Activated T-helper 1 cell treated with Interleukin-2 at 50 U/mL for 16 hours (primary cell): ENCODE results near the gene CTNNA3.
"Not testable (repeated sequence)": the region's sequence is repeated elsewhere in the genome, so short reads cannot be mapped to it uniquely, and the experiment has no call there.

Source experiments
- DNase-seq: peaks from one replicate; pipeline ENCODE4 v3.0.0-alpha.2; 2020; ENCODE audit warnings: low read depth

The CTNNA3 gene

DNA sequence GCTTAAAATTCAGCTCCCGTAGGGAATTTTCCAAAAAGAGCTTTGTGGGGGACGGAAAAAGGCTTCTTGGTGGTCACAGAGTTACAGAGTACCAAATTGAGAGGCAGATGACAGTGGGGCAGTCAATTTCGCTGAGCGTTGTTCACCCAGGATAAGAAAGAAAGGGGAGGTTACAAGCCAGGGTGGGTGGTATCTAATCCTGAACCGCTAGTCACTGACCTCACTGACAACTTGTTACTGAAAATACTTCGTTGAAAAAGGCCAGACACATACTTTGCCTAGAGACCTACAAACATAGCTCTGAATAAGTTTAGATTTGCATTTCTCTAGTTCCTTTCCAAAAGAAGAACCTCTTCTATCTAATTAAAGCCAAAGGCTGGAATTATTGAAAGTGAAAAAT, at the start of gene CTNNA3:
CTNNA3 (minus strand) TSS at position 167 of the 400 bp plus-strand sequence.
- DNase-seq: no peak

DNA sequence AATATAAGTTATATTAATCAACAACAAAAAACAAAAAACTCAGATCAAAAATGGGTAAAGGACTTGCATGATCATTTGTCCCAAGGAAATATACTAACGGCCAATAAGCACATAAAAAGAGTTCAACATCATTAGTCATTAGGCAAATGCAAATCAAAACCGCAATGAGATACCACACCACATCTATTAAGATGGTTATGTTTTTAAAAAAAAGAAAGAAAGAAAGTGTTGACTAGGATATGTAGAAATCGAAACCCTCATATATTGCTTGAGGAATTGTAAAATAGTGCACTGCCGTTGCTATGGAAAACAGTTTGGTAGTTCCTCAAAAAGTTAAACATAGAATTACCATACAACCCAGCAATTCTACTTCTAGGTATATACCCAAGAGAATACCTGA, 39.4 kb upstream of the CTNNA3 start:
- no peak for DNase-seq

DNA sequence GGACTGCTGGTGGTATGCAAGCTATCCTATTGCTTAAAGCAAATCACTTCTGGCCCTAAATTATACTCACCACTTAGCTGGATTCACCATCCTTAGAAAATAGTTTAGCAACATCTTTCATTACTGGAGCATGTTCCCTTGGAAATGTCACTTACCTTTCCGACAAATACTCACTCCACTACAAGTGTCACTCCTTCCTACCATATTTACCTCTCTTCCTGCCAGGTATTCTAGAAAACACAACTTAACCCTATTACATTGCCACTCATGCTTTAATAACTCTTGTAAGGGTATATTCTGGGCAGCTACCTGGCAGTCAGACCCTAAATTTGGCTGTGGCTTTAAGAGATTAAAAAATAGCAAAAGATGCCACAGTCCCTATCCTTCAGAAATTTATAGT, 37.5 kb upstream of the CTNNA3 start:
- no peak for DNase-seq

DNA sequence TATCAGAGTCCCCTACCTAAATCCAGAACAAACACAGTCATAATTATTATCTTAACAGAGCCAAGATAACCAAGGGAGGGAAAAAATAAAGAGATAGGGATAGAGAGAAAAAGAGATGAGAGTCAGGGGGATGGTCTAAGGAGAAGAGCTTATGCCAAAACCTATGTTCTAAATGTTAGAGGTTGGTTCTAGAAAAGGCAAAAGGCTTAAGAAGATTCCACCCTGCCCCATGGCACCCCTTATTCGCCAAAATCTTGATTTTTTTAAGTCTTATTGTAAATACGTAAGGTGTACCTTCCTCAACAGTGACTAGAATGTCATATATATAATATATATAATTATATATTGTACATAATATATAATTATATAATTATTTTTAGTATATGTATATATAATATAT, 29.6 kb upstream of the CTNNA3 start:
- no peak for DNase-seq

DNA sequence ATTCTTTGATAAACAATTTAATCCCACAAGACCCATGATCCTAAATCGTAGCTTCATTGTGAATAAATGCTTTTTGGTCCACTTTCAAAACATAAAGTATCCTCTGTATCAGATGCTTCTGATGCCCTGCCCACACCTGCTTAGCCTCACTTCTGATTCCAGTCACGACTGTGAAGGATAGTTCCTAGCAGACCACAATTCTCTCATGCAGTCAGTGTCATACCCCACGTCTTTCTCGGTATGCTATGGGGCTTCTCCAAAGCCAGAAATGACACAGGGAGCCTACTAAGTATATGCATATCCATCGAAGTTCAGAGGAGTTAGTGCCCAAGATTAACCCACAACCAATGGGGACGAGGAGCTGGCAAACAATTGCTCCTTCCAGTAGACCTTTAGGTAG, 27.6 kb upstream of the CTNNA3 start:
- no peak for DNase-seq

DNA sequence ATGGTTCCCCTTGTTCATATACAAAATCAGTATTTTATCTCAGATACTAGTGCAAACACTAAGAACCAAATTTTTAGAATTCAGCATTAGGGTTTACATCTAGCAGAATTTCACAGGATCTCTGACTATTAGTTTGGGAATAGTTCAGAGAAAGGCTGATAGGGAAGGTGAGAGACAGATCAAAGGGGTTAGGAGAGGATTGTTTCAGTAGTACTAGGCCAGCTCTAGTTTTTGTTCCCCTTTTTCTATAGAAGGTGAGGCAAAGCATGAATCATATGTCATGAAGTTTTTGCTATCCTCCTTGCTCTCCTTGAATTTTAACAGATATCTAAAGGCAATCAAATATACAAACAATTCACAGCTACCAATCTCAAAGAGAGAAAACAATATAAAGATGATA, 26.1 kb upstream of the CTNNA3 start:
- DNase-seq: no peak

DNA sequence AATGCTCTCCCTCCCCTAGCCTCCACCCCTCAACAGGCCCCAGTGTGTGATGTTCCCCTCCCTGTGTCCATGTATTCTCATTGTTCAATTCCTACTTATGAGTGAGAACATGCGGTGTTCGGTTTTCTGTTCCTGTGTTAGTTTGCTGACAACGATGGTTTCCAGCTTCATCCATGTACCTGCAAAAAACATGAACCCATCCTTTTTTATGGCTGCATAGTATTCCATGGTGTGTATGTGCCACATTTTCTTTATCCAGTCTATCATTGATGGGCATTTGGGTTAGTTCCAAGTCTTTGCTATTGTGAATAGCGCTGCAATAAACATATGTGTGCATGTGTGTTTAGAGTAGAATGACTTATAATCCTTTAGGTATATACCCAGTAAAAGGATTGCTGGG, 20.5 kb upstream of the CTNNA3 start:
- DNase-seq: not testable (repeated sequence)

DNA sequence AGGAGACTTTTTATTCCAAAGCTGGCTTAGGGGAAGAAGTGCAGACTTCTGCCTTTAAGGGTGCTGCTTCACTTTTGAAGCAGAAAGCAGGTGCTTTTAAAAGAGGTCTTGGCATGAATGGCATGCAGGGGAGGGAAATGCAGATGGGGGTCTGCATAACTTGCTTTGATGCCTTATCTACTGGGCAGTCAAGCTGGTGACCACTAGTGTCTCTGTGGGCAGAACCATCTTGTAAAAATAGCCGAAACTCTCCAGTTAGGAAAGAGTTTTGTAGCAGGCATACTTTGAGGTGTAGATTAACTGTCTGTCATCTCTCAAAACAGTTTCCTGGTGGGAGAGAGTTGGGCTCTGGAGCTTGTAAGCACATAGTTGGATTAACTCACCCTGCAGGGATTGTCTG, 9.9 kb upstream of the CTNNA3 start:
- no peak for DNase-seq

DNA sequence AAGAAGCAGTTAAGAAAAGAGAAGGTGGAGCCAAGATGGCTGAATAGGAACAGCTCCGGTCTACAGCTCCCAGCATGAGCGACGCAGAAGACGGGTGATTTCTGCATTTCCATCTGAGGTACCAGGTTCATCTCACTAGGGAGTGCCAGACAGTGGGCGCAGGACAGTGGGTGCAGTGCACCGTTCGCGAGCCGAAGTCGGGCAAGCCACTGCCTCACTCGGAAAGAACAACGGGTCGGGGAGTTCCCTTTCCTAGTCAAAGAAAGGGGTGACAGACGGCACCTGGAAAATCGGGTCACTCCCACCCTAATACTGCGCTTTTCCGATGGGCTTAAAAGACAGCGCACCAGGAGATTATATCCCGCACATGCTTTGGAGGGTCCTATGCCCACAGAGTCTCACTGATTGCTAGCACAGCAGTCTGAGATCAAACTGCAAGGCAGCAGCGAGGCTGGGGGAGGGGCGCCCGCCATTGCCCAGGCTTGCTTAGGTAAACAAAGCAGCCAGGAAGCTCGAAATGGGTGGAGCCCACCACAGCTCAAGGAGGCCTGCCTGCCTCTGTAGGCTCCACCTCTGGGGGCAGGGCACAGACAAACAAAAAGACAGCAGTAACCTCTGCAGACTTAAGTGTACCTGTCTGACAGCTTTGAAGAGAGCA, 3.7 kb upstream of the CTNNA3 start:
- not testable (repeated sequence) for DNase-seq

DNA sequence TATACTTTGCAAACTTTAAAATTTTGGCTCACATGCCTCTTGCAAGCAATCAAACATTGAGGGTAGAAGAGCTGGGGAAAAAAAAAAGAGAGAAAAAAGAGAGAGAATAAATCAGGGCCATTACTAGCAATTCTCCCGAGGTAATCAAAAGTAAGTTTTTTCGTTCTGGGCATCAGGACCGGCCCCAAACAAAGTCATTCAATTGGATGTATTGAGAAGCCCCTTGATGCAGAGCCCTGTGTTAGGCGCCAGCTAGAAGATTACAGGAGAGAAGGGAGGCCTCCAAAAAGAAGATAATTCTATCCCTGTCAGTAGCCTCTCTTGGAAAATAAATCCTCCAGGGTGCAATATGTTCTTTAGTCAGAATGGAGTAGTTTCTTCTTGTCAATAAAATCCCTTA, 2.2 kb upstream of the CTNNA3 start:
- no peak for DNase-seq

DNA sequence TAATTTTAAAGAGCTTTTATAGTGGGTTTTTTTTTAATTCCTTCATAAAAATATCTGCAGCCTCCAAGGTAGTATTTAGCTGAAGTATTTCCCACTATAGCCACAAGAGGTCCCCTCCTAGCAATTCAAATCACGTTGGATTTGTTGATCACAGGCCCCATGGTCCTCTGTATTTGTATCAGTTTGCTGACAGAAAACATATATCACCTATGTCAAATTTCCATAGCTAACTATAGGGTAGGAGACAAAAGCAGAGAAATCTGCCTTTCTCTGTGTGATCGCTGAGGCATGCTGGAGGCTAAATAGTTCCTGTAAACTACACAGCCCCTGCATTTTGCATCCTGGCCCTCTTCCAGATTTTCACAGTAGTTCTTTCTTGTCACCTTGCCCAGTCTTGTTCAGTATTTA, 1.7 kb upstream of the CTNNA3 start:
- no peak for DNase-seq

DNA sequence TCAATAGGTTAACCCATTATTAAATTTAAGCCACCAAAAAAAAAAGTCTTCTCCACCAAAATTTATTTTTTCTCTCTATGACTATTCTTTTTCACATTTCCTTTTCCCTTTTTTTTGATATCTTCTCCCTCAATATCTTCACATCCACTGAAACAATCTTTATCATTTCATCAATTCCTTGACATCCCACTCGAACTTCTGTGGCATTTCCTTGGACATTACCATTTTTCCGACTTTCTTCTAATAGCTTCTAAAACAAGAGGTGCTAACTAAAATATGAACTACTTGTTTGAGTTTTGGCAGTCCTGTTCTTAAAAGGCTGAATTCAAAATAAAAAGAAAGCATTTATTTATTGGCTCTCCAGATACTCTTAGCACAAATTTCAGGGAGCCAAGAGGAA, 684 bp upstream of the CTNNA3 start:
- no peak for DNase-seq

DNA sequence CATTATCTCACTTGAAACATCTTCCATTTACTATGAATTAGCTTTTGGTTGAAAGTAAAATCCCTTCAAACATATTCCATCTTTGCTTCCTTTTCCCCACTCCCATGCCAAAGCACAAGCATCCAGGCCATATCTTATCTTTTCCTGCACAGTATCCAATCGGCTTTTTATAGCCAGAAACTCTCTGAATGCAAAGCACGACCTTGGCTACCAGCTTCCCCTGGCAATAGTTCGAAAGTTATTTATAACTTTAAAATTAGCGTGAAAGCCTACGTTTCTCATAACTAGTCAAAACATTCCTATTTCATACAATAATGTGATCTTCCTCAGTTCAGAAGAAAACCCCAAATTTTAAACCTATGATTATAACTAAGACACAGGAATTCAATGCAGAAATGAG, 440 bp downstream of the CTNNA3 start:
- no peak for DNase-seq

DNA sequence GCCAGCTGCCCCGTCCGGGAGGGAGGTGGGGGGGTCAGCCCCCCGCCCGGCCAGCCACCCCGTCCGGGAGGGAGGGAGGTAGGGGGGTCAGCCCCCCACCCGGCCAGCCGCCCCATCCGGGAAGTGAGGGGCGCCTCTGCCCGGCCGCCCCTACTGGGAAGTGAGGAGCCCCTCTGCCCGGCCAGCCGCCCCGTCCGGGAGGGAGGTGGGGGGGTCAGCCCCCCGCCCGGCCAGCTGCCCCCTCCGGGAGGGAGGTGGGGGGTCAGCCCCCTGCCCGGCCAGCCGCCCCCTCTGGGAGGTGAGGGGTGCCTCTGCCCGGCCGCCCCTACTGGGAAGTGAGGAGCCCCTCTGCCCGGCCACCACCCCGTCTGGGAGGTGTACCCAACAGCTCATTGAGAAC, 4.1 kb downstream of the CTNNA3 start:
- not testable (repeated sequence) for DNase-seq

DNA sequence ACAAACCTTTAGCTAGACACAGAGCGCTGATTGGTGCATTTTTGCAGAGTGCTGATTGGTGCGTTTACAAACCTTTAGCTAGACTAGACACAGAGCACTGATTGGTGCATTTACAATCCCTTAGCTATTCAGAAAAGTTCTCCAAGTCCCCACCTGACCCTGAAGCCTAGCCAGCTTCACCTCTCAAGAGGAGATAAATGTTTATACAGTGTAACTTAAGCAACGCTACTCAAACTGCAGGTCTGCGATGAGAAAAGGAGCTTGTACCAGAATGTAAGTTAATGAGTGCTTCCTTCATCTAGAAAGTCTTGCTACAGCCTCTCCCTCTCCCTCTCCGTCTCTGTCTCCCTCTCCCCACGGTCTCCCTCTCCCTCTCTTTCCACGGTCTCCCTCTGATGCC, 5.5 kb downstream of the CTNNA3 start:
- DNase-seq: not testable (repeated sequence)

DNA sequence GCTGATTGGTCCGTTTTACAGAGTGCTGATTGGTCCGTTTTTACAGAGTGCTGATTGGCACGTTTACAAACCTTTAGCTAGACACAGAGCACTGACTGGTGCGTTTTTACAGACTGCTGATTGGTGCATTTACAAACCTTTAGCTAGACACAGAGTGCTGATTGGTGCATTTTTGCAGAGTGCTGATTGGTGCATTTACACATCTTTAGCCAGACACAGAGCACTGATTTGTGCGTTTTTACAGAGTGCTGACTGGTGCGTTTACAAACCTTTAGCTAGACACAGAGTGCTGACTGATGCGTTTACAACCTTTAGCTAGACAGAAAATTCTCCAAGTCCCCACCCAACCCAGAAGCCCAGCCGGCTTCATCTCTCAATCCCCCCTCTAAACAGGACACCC, 11.9 kb downstream of the CTNNA3 start:
- DNase-seq: not testable (repeated sequence)

DNA sequence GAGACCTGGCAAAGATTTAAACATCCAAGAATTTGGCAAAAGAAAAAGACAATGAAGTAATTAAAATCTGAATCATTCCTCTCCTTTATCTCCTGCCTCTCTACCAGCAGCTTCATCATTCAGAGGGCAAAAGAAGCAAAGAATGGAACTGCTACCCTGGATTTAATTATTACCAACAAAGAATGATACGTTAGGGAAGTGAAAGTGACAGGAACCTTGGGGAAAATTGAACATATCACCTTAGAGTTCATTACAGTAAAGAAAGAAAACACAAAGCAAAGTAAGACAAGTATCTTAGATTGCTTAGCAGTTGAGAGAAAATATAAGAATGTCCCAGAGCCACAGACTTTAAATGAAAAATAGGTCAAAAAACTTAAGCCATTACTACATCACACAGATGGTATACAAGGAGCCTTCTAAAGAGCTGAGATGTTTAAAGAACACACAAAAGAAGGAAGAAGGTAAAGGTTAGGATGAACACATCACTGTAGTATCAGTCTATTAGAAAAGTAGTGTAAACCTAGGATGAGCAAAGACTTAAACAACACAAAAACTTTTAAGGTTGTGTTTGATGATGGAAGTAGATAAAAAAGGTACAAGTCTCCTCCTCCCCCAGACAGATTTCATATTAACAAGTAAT, 17.5 kb downstream of the CTNNA3 start:
- DNase-seq: no peak

DNA sequence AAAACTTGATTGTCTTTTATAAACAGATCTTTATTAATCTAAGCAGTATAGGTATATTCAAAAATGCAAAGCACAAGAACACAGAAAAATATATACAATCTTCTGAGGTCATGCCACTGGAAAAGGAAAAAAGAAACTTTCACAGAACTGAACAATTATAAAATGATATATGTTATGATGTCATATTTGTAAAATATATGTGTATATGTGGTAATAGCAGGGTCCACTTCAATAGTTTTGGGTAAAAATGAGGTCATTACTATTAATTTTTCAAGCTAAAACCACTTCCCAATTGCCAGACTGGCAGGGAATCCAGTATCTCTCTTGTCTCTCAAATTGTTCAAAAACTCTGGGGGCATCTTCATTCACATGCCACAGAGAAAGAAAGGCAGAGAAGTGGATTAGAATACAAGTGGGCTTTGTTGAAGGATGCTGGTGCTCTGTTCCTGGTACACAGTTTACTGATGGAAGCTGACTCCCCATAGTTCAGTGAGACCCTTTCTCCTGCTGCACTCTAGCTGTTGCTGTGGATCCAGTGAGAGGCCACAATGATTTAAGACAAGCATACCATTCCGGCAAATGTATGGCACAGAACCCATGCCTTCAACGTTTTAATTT, 19.7 kb downstream of the CTNNA3 start:
- DNase-seq: no peak

DNA sequence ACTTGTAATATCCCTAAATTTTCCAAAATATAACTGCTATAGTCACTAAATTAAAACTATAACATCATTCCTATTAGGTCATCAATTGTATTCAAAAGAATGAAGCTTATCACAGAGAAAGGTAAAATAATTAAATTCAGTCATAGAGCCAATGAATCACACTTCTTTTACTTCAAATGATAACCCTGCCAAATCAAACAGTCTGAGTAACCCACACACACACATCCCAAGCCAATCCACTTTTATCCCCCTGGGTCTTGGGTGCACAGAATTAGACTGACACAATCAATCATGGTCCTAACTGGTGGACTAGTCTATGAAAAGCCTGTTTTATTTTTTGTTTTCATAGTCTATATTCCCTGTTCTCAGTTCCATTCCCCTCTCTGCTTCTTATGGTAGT, 25.6 kb downstream of the CTNNA3 start:
- no peak for DNase-seq

DNA sequence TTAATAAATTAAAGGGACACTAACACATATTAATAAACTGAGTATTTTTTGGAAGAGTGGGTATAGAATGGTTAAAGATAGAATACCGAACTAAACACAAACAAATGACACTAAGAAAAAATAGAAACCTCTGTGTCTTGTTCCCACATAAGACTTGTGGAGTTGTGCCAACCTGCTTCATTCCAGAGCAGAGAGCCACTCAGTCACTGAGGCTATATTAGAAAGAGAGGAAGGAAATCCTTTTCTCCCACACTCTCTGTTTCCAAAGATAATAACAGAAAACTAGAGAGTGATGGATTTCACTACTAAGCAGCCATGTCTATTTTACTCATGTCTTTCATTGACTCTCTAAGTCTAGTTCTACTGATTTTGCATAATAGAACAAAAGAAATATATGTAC, 26.0 kb downstream of the CTNNA3 start:
- no peak for DNase-seq

DNA sequence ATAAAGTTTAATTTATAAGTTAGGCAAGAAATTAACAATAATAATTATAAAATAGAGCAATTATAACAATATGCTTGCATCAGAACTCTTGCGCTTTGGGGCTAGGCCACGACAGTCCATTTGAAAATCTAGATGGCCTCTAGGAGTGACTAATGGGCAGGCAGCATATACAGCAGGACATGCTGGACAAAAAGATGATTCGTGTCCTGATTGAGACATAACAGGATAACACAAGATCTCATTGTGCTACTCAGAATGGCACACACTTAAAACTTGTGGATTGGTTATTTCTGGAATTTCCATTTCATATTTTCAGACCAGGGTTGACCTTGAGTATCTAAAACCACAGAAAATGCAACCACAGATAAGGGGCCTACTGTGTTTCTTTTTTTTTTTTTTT, 27.5 kb downstream of the CTNNA3 start:
- DNase-seq: no peak

DNA sequence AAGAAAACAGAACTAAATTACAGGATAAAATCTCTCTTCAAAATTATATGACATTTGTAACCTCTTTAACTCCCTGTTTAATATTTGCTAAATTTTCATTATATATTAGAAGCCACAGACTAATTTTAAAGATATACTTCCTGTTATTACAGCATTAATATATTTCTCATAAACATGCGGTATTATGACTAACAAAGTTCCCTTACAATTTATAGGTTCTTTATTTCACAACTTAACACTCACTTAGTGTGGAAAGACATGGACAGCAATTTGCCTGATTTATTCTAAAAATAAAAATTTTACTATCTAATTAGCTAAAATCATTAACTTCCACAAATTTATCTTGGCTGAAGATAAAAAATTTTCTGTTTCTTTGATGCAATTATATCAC, 29.0 kb downstream of the CTNNA3 start:
- DNase-seq: no peak

DNA sequence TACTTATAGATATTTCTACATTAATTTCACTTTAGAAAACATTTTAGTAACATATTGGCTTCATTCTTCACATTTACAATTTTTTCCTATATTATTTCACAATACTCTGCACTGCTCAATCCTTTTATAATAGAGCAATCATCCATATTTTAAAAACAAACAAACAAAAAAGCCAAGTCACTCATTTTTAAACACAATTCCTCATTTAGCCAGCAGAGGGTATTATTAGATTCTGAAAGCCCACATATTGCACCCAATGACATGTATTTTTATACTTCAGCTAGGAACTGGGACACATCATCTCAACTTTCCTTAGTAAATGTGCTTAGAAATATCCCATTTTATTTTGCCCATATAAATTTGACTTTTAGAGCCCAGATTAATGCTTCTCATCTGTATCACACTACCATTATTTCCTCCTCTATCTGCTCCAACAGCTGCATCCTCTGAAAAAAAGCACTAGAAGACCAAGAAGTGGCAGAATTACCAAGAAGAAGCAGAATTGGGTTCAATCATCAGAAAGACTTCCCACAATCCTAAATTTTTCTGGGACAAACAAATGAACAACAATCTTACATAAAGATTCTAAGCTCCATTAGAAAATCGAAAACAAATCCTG, 29.5 kb downstream of the CTNNA3 start:
- DNase-seq: no peak
